ENCODE data around the gene NTN1.

Gene NTN1

DNA sequence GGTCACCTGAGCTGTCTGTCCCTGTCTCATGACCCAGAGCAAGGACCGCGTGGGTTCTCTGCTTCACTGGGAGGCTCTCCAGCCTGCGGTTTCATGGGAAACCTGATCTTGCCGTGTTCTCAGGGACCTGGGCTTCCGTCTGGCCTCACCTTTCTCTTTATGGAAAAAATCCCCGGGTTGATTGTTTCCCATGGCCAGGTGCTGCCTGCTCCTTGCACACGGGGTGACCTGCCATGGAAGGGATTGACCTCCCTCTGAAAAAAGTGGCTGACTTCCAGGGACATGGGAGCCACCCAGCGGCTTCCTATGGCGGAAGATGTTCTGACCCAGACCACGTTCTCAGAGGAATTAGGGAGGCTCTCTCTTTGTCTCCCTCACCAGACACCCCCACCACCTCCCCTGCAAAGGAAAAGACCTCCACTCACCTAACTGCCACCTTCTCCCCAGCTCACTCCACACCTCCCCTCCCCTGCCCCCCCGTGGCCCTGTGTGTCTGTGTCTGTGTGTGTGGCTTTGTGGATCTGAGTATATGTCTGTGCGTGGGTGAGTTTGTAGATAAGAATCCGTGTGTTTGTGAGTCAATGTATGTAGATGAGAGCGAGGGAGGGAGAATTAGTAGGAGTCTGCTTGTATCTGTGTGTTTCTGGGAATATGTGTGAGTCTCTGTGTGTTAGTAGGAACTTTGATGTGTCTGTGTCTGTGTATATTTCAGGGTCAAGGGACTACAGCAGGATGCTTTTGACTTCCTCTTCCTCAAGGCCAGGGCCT lies 154.6 kb downstream of the NTN1 start:
- no peak for TF ChIP-seq CTCF (IDR thresholded peaks at IDR 0.05; ENCODE audit: control insufficient read depth, insufficient read depth, low read depth, low read length, missing control alignments)
- H3K4me3 ChIP-seq (ENCODE audit: control insufficient read depth, low read depth, low read length) = no peak overlapping the region
- DNase-seq (ENCODE audit: low read depth) = no peak

DNA sequence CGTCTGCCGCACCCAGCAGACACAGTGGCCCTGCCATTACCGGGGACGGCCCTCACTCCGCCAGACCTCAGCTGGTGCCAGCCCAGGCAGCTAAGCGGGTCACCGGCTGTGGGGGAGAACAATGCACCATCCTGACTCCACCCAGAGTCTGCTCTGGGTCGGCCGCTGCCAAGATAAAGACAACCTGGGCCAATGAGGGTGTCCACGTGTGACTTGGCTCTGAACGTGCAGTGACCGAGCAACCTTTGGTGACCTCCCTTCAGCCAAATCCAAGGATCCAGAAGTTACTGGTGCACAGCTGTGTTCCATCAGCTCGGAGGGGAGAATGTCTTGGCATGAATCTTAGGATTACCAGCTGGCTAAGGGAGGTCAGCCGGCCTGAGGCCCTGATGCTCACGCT lies 155.9 kb downstream of the NTN1 start:
- no peak overlapping the region for H3K4me3 ChIP-seq (ENCODE audit: control insufficient read depth, low read depth, low read length)
- no peak for TF ChIP-seq CTCF (IDR thresholded peaks at IDR 0.05; ENCODE audit: control insufficient read depth, insufficient read depth, low read depth, low read length, missing control alignments)
- DNase-seq (ENCODE audit: low read depth) = no peak

DNA sequence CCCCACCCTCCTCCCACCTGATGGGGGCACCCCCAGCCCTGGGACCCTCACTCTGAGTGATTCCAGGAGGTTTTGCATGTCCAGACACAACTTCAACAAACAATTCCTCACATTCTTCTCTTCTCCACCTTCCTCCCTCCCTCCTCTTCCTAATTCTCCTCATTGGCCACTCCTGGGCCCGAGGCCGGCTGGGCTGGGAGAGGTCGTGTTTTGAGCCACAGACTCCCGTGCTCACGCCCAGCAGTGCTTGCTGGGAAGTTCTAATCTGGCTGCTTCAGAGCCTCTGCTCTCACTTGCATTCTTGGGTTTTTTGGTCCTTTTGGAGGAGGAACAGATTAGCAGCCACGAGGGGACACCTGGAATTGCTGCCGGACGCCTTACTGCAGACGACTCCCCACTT lies 157.0 kb downstream of the NTN1 start:
- H3K4me3 ChIP-seq (ENCODE audit: control insufficient read depth, low read depth, low read length) = no peak overlapping the region
- no peak for DNase-seq (ENCODE audit: low read depth)
- no peak for TF ChIP-seq CTCF (IDR thresholded peaks at IDR 0.05; ENCODE audit: control insufficient read depth, insufficient read depth, low read depth, low read length, missing control alignments)

- TF ChIP-seq CTCF (IDR thresholded peaks at IDR 0.05; ENCODE audit: control insufficient read depth, insufficient read depth, low read depth, low read length, missing control alignments) = no peak
- H3K4me3 ChIP-seq (ENCODE audit: control insufficient read depth, low read depth, low read length) = no peak overlapping the region
- DNase-seq (ENCODE audit: low read depth) = no peak
Observed at GRCh38 chr17:9179602-9180001, 158.3 kb downstream of the NTN1 start.

DNA sequence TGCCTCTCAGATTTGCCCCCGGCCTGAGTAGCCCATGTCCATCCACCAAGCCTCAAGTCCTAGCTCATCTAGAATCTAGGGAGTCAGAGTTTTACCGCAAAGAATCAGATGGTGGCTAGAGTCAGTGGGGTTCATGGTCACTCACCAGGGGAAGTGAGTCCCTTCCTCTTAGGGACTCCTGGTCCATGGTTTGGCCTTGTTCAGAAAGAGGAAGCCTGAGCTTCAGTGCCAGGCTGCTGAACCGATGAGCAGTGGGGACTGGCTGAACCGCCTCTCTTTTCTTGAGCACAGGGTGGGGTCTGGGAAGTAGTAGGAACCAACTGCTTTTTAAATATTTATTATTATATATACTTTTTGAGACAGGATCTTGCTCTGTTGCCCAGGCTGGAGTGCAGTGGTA lies 160.3 kb downstream of the NTN1 start:
- DNase-seq (ENCODE audit: low read depth) = no peak
- H3K4me3 ChIP-seq (ENCODE audit: control insufficient read depth, low read depth, low read length) = no peak overlapping the region
- TF ChIP-seq CTCF (IDR thresholded peaks at IDR 0.05; ENCODE audit: control insufficient read depth, insufficient read depth, low read depth, low read length, missing control alignments) = no peak

GRCh38 chr17:9183306-9183705 lies 162.0 kb downstream of the NTN1 start:
- DNase-seq (ENCODE audit: low read depth) = no peak
- TF ChIP-seq CTCF (IDR thresholded peaks at IDR 0.05; ENCODE audit: control insufficient read depth, insufficient read depth, low read depth, low read length, missing control alignments) = no peak
- no peak overlapping the region for H3K4me3 ChIP-seq (ENCODE audit: control insufficient read depth, low read depth, low read length)
